ENCODE measurements around the gene YTHDF1. TPM values are rescaled to one million over a fixed set of nuclear protein-coding genes. Genes with fewer than 3 reads are reported as not detected.

The YTHDF1 gene
- total and polyA plus RNA-seq, 2 of the 8 experiments (the other 6 are each of a cell fraction or from before 2014, with no cell fraction given): 32.8 to 66.0 TPM

DNA sequence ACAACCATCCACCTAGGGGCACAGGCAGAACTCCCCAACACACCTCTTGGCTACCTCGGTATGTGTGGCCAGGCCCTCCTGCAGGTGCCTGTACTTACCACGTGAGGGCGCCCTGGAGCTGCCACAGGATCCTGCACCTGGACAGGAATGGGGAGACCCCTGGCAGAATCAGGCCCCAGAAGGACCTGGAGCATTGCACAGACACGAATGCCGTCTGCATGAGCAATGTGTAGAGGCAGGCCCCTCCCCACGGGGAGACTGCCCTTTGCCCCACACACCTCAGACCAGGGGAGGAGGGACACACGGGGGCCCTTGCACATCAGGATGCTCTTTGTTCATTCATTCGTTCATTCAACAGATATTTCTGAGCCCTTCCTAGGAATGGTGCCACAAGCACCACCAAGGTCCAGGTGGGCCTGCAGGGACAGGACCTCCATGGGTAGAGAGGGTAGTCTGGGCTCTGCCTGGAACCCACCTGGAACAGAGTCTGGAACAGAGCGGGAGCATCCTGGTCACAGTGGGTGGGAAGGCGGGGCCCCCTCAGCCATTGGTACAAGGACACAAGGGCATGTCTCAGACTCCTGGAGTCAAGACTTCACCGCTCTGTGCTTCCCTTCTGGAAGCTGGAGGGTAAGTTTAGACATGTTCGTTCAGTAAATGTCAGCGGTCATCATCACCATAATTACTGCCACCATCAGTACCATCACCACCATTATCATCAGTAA, 32.3 kb downstream of the YTHDF1 start (continued):
- TF ChIP-seq TEAD4 (IDR thresholded peaks at IDR 0.05; ENCODE audit: low read depth, low read length): 0 out of 2 replicates have a peak, but pooled peaks have one; percentile 29
- 0 out of 2 replicates have a peak, but pooled peaks have one; percentile 33 for TF ChIP-seq TCF12 (IDR thresholded peaks at IDR 0.05; ENCODE audit: low read depth, low read length)
- TF ChIP-seq CEBPB (IDR thresholded peaks at IDR 0.05; ENCODE audit: low read depth, low read length): no peak
- TF ChIP-seq RAD21 (IDR thresholded peaks at IDR 0.05 in 1 of 2, conservative IDR thresholded peaks at IDR 0.05 in 1 of 2; ENCODE audit: low read depth in 2 of 2, low read length in 2 of 2): peak; percentile 85 to 91

All from H1 (cell line).